ENCODE data around the gene TRIM33.

DNA sequence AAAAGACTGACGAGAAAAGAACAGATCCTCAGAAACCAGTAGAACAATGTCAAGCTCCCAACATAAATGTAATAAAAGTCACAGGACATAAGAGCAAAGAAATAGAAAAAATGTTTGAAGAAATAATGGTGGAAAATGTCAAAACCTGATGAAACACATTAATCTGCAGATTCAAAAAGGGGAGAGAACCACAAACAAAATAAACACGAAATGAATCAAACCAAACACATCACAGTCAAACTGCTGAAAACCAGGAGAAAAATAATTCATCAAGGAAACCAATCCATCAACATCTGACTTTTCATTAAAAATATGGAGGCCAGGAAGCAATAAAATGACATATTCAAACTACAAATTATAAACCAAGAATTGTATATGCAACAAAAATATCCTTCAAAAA lies 31.9 kb downstream of the TRIM33 start:
- TF ChIP-seq HDAC6 (IDR thresholded peaks at IDR 0.05; ENCODE audit: low read depth, low read length) = no peak
- TF ChIP-seq, protein P1, sequence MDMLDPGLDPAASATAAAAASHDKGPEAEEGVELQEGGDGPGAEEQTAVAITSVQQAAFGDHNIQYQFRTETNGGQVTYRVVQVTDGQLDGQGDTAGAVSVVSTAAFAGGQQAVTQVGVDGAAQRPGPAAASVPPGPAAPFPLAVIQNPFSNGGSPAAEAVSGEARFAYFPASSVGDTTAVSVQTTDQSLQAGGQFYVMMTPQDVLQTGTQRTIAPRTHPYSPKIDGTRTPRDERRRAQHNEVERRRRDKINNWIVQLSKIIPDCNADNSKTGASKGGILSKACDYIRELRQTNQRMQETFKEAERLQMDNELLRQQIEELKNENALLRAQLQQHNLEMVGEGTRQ (IDR thresholded peaks at IDR 0.05; ENCODE audit: low read length) = no peak
- TF ChIP-seq TBP (IDR thresholded peaks at IDR 0.05; ENCODE audit: low read depth, low read length) = no peak
- TF ChIP-seq, protein P2, sequence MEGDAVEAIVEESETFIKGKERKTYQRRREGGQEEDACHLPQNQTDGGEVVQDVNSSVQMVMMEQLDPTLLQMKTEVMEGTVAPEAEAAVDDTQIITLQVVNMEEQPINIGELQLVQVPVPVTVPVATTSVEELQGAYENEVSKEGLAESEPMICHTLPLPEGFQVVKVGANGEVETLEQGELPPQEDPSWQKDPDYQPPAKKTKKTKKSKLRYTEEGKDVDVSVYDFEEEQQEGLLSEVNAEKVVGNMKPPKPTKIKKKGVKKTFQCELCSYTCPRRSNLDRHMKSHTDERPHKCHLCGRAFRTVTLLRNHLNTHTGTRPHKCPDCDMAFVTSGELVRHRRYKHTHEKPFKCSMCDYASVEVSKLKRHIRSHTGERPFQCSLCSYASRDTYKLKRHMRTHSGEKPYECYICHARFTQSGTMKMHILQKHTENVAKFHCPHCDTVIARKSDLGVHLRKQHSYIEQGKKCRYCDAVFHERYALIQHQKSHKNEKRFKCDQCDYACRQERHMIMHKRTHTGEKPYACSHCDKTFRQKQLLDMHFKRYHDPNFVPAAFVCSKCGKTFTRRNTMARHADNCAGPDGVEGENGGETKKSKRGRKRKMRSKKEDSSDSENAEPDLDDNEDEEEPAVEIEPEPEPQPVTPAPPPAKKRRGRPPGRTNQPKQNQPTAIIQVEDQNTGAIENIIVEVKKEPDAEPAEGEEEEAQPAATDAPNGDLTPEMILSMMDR (IDR thresholded peaks at IDR 0.05; ENCODE audit: control extremely low read depth in 1 of 3, insufficient read depth in 1 of 3, low read depth in 1 of 3, low read length in 3 of 3) = no peak
- no peak for TF ChIP-seq ZNF274 (IDR thresholded peaks at IDR 0.05; ENCODE audit: borderline replicate concordance, extremely low read depth, low read length)
- no peak for TF ChIP-seq POLR2A (IDR thresholded peaks at IDR 0.05; ENCODE audit: control extremely low read depth in 1 of 2, low read depth in 2 of 2, low read length in 2 of 2)
- TF ChIP-seq POLR2AphosphoS5 (IDR thresholded peaks at IDR 0.05; ENCODE audit: low read depth, low read length) = no peak
- TF ChIP-seq EP300 (IDR thresholded peaks at IDR 0.05; ENCODE audit: borderline replicate concordance in 1 of 2, low read depth in 2 of 2, low read length in 2 of 2) = no peak
- TF ChIP-seq RFX5 (IDR thresholded peaks at IDR 0.05; ENCODE audit: borderline replicate concordance, low read depth, low read length) = no peak
- TF ChIP-seq, protein P3, sequence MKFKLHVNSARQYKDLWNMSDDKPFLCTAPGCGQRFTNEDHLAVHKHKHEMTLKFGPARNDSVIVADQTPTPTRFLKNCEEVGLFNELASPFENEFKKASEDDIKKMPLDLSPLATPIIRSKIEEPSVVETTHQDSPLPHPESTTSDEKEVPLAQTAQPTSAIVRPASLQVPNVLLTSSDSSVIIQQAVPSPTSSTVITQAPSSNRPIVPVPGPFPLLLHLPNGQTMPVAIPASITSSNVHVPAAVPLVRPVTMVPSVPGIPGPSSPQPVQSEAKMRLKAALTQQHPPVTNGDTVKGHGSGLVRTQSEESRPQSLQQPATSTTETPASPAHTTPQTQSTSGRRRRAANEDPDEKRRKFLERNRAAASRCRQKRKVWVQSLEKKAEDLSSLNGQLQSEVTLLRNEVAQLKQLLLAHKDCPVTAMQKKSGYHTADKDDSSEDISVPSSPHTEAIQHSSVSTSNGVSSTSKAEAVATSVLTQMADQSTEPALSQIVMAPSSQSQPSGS (IDR thresholded peaks at IDR 0.05; ENCODE audit: low read length) = no peak
- no peak for TF ChIP-seq EZH2 (IDR thresholded peaks at IDR 0.05; ENCODE audit: low read depth, low read length, severe bottlenecking)
- TF ChIP-seq SAP30 (IDR thresholded peaks at IDR 0.05; ENCODE audit: insufficient read depth, insufficient replicate concordance, low read length) = no peak
- no peak for TF ChIP-seq JUND (IDR thresholded peaks at IDR 0.05; ENCODE audit: low read length)
- TF ChIP-seq SP1 (IDR thresholded peaks at IDR 0.05; ENCODE audit: low read depth, low read length) = no peak
